COR-L47 (cell line): ENCODE data around the gene ACBD6.

ENCODE experiments used
- DNase-seq: peaks from one replicate; lab custom pipeline; 2025; lab: John Stamatoyannopoulos, UW

Gene ACBD6

GRCh38 chr1:180525715-180526039 is 23.3 kb upstream of the ACBD6 start:
- DNase-seq = no peak

GRCh38 chr1:180524915-180525714 is 22.7 kb upstream of the ACBD6 start:
- no peak for DNase-seq

GRCh38 chr1:180524160-180524914 is 22.0 kb upstream of the ACBD6 start:
- no peak for DNase-seq

DNA sequence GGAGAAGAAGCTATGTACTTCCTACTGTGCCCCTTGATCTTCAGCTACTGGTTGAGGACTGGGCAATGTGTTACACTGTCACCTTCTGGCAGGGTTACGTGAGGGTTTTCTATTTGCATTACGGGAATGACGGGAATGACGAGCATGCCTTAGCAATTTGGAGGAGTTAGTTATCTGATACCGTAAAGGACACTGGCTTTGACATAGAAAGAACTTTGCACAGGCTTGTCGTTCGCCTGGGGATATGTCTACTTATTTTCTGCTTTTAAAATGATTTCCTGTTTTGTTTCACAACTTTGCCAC is 19.8 kb upstream of the ACBD6 start:
- no peak for DNase-seq

- DNase-seq = no peak
Observed at GRCh38 chr1:180521474-180522212, 19.3 kb upstream of the ACBD6 start.

DNA sequence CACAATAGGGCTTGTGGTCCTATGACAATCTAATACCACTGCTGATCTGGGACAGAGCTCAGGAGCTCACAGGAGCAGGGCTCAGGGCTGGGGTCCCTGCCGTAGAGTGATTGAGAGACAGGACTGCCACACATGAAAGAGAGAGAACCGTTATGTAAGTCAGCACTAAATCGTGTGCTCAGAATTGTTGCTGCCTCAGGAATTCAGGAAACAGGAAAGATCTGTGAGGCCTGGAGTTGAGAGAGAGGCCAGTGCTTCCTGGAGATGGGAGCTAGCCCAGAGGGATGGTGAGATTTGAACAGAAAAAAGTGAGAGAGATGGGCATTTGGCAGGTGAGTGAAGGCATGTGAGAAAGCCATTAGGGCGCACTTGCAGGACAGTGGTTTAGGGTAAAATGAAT is 17.5 kb upstream of the ACBD6 start:
- no peak for DNase-seq

- peak; percentile 57 for DNase-seq
Observed at GRCh38 chr1:180515857-180516388, 13.5 kb upstream of the ACBD6 start.

DNA sequence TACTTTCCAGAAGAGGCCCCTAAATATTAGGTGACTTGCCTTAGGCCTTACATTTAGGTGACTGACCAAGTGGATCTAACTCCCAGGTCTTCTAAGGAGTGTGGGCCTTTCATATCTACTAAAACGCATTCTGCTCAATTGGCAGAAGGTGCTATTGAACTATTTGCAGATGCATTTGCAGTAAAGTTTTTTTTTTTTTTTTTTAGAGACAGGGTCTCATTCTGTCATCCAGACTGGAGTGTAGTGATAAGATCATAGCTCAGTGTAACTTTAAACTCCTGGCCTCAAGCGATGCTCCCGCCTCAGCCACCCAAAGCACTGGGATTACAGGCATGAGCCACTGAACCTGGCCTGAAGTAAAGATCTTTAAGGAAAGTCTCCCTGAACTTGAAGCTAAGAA is 13.0 kb upstream of the ACBD6 start:
- DNase-seq = no peak

GRCh38 chr1:180513531-180513930 is 11.2 kb upstream of the ACBD6 start:
- DNase-seq = no peak

- no peak for DNase-seq
Observed at GRCh38 chr1:180510882-180511281, 8.5 kb upstream of the ACBD6 start.

GRCh38 chr1:180508725-180509097 is 6.3 kb upstream of the ACBD6 start:
- no peak for DNase-seq

DNA sequence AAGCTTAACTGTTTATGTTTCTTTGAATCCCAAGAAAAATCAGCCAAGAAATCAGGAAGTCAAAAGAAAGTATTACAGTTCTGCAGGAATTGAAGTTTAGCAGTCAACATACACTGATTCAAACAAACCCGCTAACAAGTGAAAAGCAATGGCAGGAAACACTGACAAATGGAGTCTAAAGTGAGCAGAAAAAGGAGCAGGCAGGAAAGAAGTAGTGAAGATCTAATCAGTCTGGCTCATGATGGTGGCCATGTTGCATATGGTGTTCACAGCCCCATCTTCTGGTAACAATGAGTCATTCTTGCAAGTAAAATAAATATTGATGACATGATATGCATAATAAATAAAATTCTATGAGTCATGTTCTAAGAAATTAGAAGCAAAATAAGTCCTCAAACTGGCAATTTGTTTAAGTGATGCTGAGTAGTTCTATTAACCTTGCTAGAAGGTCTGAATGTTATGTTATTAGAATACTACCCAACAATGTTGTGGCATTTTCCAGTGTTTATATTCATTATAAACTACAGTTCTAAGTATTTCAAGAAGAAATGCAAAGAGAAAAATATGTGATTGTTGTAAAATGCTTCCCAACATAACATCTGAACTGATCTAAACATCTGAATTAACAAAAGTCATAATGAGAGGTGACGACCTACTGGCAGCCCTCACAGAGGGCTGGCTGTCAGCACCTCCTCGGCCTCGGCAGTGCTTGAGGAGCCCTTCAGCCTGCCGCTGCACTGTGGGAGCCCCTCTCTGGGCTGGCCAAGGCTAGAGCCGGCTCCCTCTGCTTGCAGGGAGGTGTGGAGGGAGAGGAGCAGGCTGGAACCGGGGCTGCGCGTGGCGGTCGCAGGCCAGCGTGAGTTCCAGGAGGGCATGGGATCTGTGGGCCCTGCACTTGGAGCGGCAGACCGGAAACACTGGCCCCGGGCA is 5.7 kb upstream of the ACBD6 start:
- no peak for DNase-seq

DNA sequence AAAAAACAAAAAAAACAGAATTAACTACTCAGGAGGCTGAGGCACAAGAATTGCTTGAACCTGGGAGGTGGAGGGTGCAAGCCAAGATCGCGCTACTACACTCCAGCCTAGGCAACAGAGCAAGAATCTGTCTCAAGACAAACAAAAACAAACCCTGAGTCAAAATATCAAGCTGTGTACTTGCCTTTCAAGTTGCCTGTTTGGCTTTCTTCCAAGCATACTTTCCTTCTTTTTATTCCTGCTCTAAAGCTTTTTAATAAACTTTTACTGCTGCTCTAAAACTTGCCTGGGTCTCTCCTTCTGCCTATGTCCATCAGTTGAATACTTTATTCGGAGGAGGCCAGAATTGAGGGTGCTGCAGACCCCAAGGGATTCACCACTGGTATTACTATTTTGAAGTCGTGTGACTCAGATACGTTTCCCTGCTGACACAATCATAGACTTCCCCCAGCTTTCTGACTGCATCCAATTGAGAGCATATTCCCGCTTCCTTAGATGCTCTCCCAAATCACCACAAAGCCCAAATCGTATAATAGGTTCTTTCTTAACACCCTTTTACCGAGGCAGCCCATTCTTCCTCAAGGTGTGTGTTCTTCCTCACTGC is 3.5 kb upstream of the ACBD6 start:
- no peak for DNase-seq

DNA sequence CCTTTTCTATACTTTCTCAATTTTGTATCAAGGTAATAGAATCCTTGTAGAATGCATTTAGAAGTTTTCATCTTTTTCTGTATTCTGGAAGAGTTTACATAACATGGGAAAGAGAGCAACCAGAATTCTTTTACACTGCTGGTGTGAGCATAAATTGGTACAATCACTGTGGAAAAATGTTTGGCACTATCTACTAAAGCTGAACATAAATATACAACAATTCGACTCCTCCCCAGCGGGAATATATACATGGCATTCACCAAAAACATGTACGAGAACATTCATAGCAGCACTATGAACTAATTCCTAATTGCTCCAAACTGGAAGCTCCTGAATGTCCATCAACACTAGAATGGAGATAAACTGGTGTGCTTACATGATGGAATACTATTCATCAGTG is 1.8 kb upstream of the ACBD6 start:
- DNase-seq = no peak

- DNase-seq = no peak
Observed at GRCh38 chr1:180503280-180503862, 994 bp upstream of the ACBD6 start.

- DNase-seq = peak; percentile 74
Observed at GRCh38 chr1:180501865-180502360, 464 bp downstream of the ACBD6 start.

- no peak for DNase-seq
Observed at GRCh38 chr1:180500689-180501088, 1.7 kb downstream of the ACBD6 start.

DNA sequence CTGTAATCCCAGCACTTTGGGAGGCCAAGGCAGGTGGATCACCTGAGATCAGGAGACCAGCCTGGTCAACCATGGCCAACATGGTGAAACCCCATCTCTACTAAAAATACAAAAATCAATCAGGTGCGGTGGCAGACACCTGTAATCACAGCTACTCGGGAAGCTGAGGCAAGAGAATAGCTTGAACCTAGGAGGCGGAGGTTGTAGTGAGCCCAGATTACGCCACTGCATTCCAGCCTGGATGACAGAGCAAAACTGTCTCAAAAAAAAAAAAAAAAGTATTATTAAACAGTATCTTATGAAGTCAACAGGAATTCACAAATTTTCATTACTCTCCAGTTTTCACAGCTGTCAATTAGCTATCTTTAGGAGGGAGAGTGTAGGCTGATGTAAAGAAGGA is 3.8 kb downstream of the ACBD6 start:
- no peak for DNase-seq

GRCh38 chr1:180497826-180498225 is 4.6 kb downstream of the ACBD6 start:
- no peak for DNase-seq

DNA sequence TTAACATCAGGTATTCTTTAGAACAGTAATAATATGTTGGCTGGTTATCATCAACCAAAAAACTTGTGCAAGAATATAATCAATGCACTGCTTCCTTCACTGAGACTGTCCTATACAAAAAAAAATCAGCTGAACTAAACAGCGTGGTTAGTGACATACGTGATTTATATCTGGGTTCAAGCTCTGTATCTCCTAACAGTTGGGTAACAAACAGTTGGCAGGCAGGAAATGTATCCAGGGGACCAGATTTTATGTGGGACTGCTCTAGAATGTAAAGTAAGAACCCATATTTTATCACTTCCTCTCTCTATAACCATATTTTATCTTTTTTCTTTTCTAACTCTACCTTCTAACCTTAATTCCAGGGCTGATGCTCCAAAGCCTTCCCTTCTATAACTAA is 8.0 kb downstream of the ACBD6 start:
- DNase-seq = no peak

- no peak for DNase-seq
Observed at GRCh38 chr1:180489976-180490375, 12.4 kb downstream of the ACBD6 start.
